ENCODE measurements around the gene SMARCC1. TPM values are rescaled to one million over a fixed set of nuclear protein-coding genes. Genes with fewer than 3 reads are reported as not detected.
A peak's percentile ranks its signal among the peaks of the same experiment; 100 is the strongest.

The SMARCC1 gene
- total RNA-seq, 6 donors from 2014 or later: 33.1 to 58.2 (median 49.4) TPM

DNA sequence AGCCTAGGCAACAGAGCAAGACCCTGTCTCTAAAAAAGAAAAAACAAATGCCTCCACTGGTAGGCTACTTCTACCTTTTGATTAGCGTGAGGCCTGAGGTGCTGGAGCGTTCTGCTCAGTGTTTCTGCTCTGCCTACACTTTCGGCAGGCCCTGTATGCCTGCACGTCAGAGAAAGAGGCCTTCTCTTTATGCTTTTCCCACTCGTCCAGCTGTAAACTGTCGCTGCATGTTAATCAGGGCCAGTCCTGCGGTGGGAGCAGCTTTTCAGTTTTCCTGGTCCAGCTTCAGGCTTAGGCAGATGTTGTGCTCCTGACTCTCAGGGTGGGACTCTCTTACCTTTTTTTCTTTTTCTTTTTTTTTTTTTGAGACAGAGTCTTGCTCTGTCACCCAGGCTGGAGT, 228.3 kb downstream of the SMARCC1 start:
- TF ChIP-seq EP300 (IDR thresholded peaks at IDR 0.05) (no peak), POLR2A (IDR thresholded peaks at IDR 0.05) (no peak), POLR2AphosphoS5 (IDR thresholded peaks at IDR 0.05) (no peak)
- TF ChIP-seq, protein P1, sequence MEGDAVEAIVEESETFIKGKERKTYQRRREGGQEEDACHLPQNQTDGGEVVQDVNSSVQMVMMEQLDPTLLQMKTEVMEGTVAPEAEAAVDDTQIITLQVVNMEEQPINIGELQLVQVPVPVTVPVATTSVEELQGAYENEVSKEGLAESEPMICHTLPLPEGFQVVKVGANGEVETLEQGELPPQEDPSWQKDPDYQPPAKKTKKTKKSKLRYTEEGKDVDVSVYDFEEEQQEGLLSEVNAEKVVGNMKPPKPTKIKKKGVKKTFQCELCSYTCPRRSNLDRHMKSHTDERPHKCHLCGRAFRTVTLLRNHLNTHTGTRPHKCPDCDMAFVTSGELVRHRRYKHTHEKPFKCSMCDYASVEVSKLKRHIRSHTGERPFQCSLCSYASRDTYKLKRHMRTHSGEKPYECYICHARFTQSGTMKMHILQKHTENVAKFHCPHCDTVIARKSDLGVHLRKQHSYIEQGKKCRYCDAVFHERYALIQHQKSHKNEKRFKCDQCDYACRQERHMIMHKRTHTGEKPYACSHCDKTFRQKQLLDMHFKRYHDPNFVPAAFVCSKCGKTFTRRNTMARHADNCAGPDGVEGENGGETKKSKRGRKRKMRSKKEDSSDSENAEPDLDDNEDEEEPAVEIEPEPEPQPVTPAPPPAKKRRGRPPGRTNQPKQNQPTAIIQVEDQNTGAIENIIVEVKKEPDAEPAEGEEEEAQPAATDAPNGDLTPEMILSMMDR (IDR thresholded peaks at IDR 0.05): no peak
- Histone ChIP-seq H3K4me3 (no peak overlapping the region), H3K27ac (no peak overlapping the region), H3K36me3 (no peaks in the 10 kb centered on the region), H3K9me3 (no peaks in the 10 kb centered on the region), H3K4me1 (no peaks in the 10 kb centered on the region), H3K27me3 (no peaks in the 10 kb centered on the region)
- DNase-seq (no peak), ATAC-seq (ENCODE audit: low FRiP score in 2 of 2) (no peak)
- WGBS, 2 donors: 67 to 75% methylated on average over 7 of the region's 7 CpGs

DNA sequence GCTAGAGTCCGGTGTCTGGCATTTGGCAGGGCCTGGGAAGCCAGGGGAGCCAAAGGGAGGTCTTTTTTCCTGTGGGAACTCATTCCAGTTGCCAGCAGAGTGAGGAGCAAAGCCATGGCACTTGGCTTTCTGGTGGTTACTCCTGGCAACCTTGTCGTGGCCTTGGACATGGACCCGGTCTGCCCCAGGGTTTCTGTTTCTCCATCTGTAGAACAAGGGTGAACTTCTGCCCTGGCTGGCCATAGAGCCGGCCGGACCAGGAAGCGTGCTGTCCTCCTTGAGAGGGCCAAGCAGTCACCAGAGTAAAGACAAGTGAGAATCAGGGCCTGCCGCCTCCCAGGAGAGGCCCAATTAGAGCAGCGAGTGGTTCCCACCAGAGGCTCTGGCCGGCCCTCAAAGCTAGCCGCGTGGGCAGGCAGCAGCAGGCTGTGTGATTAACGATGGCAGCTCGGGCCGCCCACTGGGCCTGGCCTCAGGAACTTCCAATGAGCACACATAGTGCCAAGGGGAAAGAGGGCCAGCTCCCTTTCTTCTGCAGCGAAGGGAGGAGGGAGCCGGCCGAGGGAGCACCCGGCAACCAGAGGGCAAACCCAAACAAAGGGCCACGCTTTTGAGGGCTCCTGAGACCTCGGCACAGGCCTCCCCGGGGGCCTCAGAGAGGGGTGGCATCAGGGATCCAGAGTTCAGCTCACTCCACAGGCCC, 239.1 kb downstream of the SMARCC1 start:
- DNase-seq (peak in 1 of 2 donors; percentile 68), ATAC-seq (ENCODE audit: low FRiP score in 2 of 2) (peak in 1 of 2 donors; percentile 64)
- Histone ChIP-seq H3K36me3 (no peaks in the 10 kb centered on the region), H3K27ac (no peak overlapping the region), H3K27me3 (no peaks in the 10 kb centered on the region), H3K4me1 (no peaks in the 10 kb centered on the region), H3K4me3 (no peak overlapping the region), H3K9me3 (no peaks in the 10 kb centered on the region)
- TF ChIP-seq EP300 (IDR thresholded peaks at IDR 0.05): no peak
- TF ChIP-seq POLR2A (IDR thresholded peaks at IDR 0.05): no peak
- TF ChIP-seq POLR2AphosphoS5 (IDR thresholded peaks at IDR 0.05): no peak
- TF ChIP-seq, protein P1 (IDR thresholded peaks at IDR 0.05): no peak
- 77 to 81% methylated on average over 8 to 21 of the region's 21 CpGs for WGBS, 2 donors

DNA sequence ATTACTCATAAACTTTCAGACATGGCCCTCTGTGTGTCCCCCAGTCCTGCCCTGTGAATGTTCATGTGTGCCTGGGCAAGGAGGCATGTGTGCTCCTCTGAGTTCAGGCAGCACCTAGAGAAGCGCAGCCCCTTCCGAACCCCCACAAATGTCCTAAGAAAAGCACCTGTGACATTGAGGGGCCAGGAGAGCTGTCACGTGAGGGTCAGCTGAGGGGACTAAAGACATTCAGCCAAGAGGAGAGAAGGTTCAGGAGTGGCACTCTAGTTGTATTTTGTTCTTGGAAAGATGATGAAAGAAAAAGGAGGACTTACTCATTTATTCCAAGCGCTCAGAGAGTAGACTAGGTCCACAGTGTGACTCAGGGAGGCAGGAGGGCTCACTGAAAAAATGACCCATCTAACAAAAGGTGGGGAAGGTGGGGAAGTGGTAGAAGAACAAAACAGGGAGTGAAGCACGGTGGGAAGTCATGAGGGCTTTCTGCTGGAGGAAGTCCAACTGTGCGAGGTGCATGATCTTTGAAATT, 240.0 kb downstream of the SMARCC1 start:
- WGBS, 2 donors: 53 to 57% methylated on average over 6 of the region's 6 CpGs
- no peak for TF ChIP-seq POLR2A (IDR thresholded peaks at IDR 0.05)
- TF ChIP-seq, protein P1 (IDR thresholded peaks at IDR 0.05): no peak
- TF ChIP-seq EP300 (IDR thresholded peaks at IDR 0.05): no peak
- no peak for TF ChIP-seq POLR2AphosphoS5 (IDR thresholded peaks at IDR 0.05)

DNA sequence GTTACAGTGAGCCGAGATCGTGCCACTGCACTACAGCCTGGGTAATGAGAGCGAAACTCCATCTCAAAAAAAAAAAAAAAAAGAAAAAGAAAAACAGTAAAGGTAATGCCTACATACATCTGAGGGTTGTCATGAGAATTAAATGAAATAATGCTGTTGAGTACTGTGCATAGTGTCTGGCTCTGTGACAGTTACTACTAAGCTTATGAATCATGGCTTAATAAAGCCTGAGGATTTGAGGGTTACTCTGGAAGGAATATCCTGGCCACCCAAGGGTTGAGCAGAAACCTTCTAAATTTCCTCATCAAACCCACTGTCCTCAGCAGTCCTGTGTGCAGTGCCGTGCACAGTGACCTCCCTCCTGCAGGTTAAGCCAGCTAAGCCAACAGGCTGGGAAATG, 241.4 kb downstream of the SMARCC1 start:
- TF ChIP-seq POLR2A (IDR thresholded peaks at IDR 0.05) (no peak), POLR2AphosphoS5 (IDR thresholded peaks at IDR 0.05) (no peak), EP300 (IDR thresholded peaks at IDR 0.05) (no peak)
- TF ChIP-seq, protein P1 (IDR thresholded peaks at IDR 0.05): no peak
- Histone ChIP-seq H3K27ac (no peak overlapping the region), H3K36me3 (no peaks in the 10 kb centered on the region), H3K9me3 (no peaks in the 10 kb centered on the region), H3K4me1 (no peaks in the 10 kb centered on the region), H3K27me3 (no peaks in the 10 kb centered on the region), H3K4me3 (no peak overlapping the region)
- WGBS, 2 donors: 81 to 87% methylated on average over 3 to 4 of the region's 4 CpGs
- no peak for ATAC-seq (ENCODE audit: low FRiP score in 2 of 2)
- DNase-seq: no peak

More for the DNA sequence above, 240.0 kb downstream of the SMARCC1 start:
- Histone ChIP-seq H3K27me3 (no peaks in the 10 kb centered on the region), H3K9me3 (no peaks in the 10 kb centered on the region), H3K4me1 (no peaks in the 10 kb centered on the region), H3K4me3 (no peak overlapping the region), H3K36me3 (no peaks in the 10 kb centered on the region), H3K27ac (no peak overlapping the region)
- DNase-seq (no peak), ATAC-seq (ENCODE audit: low FRiP score in 2 of 2) (no peak)

DNA sequence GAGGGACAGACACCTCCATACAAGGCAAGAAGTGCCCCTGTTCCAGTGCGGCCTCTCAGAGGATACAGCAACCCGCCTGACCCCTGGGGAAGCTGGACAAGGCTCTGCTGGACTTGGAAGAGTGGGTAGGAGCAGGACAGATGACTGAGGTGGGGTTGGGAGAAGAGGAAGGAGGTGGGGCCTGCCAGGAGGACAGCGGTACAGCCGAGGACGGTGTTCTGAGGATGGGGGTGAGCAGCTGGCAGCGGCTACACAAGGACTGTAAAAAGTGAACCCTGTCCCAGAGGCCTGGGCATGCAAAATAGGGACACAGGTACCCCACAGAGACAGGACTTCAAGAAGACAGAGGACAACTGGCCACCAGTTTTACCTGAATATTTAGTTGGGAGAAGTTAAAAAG, 244.7 kb downstream of the SMARCC1 start:
- Histone ChIP-seq H3K4me1 (no peaks in the 10 kb centered on the region), H3K36me3 (no peaks in the 10 kb centered on the region), H3K27ac (no peak overlapping the region), H3K4me3 (no peak overlapping the region), H3K9me3 (no peaks in the 10 kb centered on the region), H3K27me3 (no peaks in the 10 kb centered on the region)
- DNase-seq (no peak), ATAC-seq (ENCODE audit: low FRiP score in 2 of 2) (no peak)
- 79 to 89% methylated on average over 6 of the region's 6 CpGs for WGBS, 2 donors
- no peak for TF ChIP-seq EP300 (IDR thresholded peaks at IDR 0.05)
- TF ChIP-seq, protein P1 (IDR thresholded peaks at IDR 0.05): no peak
- no peak for TF ChIP-seq POLR2A (IDR thresholded peaks at IDR 0.05)
- no peak for TF ChIP-seq POLR2AphosphoS5 (IDR thresholded peaks at IDR 0.05)

Data from upper lobe of left lung (tissue), 6 donors.